HL-60 (cell line): ENCODE measurements around the gene TAF3.

Experiments used
- POLR2AphosphoS5 ChIP-seq: IDR thresholded peaks from 2 replicates; pipeline ENCODE4 v1.6.1; 2012; ENCODE audit warnings: low read depth
- SPI1 ChIP-seq: IDR thresholded peaks from 2 replicates; pipeline ENCODE4 v1.6.1; 2012; ENCODE audit warnings: low read depth, mild to moderate bottlenecking, borderline replicate concordance
- TF ChIP-seq, protein P1 (sequence below): IDR thresholded peaks from one replicate; pipeline ENCODE4 v1.5.1; 2011; ENCODE audit warnings: low read length, control low read depth, inconsistent platforms; ENCODE audit not compliant: insufficient read depth
- TF ChIP-seq, protein P2 (sequence below): IDR thresholded peaks from 2 replicates; pipeline ENCODE4 v1.6.1; 2012; ENCODE audit warnings: low read depth; ENCODE audit not compliant: insufficient replicate concordance

DNA sequence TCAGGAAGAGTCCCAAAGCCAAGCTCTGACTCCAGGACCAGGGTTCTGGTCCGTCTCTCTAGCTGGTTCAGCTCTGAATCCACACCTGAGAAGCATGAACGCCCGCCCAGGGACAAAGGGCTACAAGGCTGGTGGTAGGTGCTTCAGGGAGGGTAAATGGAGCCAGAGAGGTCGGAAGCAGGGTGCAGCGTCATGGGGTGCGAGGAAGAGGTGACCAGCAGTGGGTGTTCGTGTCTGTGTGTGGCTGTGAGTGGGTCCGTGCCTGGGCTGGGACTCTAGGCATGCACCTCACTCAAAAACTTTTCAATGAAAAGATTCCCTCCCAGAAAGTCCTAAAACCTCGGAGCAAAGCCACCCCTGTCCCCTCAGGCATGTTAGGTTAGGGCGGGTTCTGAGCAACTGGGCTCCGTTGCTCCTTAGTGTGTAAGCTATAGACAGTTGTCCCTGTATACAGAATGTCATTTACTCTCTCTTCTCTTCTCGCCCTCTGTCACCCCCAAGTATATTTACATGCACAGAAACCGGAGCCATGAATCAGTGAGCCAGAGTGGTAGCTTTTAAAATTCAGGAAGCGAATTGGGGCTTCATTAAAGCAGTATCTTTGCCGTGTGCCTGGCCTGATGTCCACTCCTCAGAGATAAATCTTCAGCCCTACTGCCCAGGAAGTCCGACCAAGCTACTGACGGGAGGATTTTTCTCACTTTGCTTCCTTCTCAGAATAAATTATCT lies 223.9 kb downstream of the TAF3 start:
- TF ChIP-seq, protein P1, sequence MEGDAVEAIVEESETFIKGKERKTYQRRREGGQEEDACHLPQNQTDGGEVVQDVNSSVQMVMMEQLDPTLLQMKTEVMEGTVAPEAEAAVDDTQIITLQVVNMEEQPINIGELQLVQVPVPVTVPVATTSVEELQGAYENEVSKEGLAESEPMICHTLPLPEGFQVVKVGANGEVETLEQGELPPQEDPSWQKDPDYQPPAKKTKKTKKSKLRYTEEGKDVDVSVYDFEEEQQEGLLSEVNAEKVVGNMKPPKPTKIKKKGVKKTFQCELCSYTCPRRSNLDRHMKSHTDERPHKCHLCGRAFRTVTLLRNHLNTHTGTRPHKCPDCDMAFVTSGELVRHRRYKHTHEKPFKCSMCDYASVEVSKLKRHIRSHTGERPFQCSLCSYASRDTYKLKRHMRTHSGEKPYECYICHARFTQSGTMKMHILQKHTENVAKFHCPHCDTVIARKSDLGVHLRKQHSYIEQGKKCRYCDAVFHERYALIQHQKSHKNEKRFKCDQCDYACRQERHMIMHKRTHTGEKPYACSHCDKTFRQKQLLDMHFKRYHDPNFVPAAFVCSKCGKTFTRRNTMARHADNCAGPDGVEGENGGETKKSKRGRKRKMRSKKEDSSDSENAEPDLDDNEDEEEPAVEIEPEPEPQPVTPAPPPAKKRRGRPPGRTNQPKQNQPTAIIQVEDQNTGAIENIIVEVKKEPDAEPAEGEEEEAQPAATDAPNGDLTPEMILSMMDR = no peak
- TF ChIP-seq, protein P2, sequence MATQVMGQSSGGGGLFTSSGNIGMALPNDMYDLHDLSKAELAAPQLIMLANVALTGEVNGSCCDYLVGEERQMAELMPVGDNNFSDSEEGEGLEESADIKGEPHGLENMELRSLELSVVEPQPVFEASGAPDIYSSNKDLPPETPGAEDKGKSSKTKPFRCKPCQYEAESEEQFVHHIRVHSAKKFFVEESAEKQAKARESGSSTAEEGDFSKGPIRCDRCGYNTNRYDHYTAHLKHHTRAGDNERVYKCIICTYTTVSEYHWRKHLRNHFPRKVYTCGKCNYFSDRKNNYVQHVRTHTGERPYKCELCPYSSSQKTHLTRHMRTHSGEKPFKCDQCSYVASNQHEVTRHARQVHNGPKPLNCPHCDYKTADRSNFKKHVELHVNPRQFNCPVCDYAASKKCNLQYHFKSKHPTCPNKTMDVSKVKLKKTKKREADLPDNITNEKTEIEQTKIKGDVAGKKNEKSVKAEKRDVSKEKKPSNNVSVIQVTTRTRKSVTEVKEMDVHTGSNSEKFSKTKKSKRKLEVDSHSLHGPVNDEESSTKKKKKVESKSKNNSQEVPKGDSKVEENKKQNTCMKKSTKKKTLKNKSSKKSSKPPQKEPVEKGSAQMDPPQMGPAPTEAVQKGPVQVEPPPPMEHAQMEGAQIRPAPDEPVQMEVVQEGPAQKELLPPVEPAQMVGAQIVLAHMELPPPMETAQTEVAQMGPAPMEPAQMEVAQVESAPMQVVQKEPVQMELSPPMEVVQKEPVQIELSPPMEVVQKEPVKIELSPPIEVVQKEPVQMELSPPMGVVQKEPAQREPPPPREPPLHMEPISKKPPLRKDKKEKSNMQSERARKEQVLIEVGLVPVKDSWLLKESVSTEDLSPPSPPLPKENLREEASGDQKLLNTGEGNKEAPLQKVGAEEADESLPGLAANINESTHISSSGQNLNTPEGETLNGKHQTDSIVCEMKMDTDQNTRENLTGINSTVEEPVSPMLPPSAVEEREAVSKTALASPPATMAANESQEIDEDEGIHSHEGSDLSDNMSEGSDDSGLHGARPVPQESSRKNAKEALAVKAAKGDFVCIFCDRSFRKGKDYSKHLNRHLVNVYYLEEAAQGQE = no peak
- TF ChIP-seq POLR2AphosphoS5 (no peak), SPI1 (no peak)
